ENCODE results near the gene TJAP1. TPM values are rescaled to one million over a fixed set of nuclear protein-coding genes. Genes with fewer than 3 reads are reported as not detected.

Gene TJAP1
- total RNA-seq (2014; rRNA removed; shearing (Covaris generic)): 14.6 and 21.8 TPM in 2 replicates

- DNase-seq (ENCODE audit: low read depth): peak; percentile 92
Measured at GRCh38 chr6:43477235-43478007, at the start of gene TJAP1. TSS of gene TJAP1 (plus strand) at chr6:43477570. CDS start at chr6:43499002, 21,432 bp downstream.

- no peak for DNase-seq (ENCODE audit: low read depth)
Measured at GRCh38 chr6:43428112-43428570, 49.2 kb upstream of the TJAP1 start.

- DNase-seq (ENCODE audit: low read depth): no peak
Measured at GRCh38 chr6:43428874-43429273, 48.5 kb upstream of the TJAP1 start.

- no peak for DNase-seq (ENCODE audit: low read depth)
Measured at GRCh38 chr6:43432009-43432945, 45.1 kb upstream of the TJAP1 start.

GRCh38 chr6:43433148-43433547 lies 44.2 kb upstream of the TJAP1 start:
- DNase-seq (ENCODE audit: low read depth): no peak

- no peak for DNase-seq (ENCODE audit: low read depth)
Measured at GRCh38 chr6:43434001-43434840, 43.1 kb upstream of the TJAP1 start.

GRCh38 chr6:43434943-43435342 lies 42.4 kb upstream of the TJAP1 start:
- DNase-seq (ENCODE audit: low read depth): no peak

- DNase-seq (ENCODE audit: low read depth): no peak
Measured at GRCh38 chr6:43435682-43436437, 41.5 kb upstream of the TJAP1 start.

GRCh38 chr6:43436577-43437282 lies 40.6 kb upstream of the TJAP1 start:
- peak; percentile 91 for DNase-seq (ENCODE audit: low read depth)

- DNase-seq (ENCODE audit: low read depth): no peak
Measured at GRCh38 chr6:43437700-43438099, 39.7 kb upstream of the TJAP1 start.

- no peak for DNase-seq (ENCODE audit: low read depth)
Measured at GRCh38 chr6:43442935-43443334, 34.4 kb upstream of the TJAP1 start.

GRCh38 chr6:43444036-43444435 lies 33.3 kb upstream of the TJAP1 start:
- DNase-seq (ENCODE audit: low read depth): no peak

GRCh38 chr6:43444582-43444981 lies 32.8 kb upstream of the TJAP1 start:
- no peak for DNase-seq (ENCODE audit: low read depth)

GRCh38 chr6:43445576-43445975 lies 31.8 kb upstream of the TJAP1 start:
- DNase-seq (ENCODE audit: low read depth): no peak

- DNase-seq (ENCODE audit: low read depth): no peak
Measured at GRCh38 chr6:43447604-43448003, 29.8 kb upstream of the TJAP1 start.

GRCh38 chr6:43448916-43449315 lies 28.5 kb upstream of the TJAP1 start:
- no peak for DNase-seq (ENCODE audit: low read depth)

- no peak for DNase-seq (ENCODE audit: low read depth)
Measured at GRCh38 chr6:43450699-43451131, 26.7 kb upstream of the TJAP1 start.

- no peak for DNase-seq (ENCODE audit: low read depth)
Measured at GRCh38 chr6:43451348-43451747, 26.0 kb upstream of the TJAP1 start.

GRCh38 chr6:43451939-43452338 lies 25.4 kb upstream of the TJAP1 start:
- no peak for DNase-seq (ENCODE audit: low read depth)

- DNase-seq (ENCODE audit: low read depth): no peak
Measured at GRCh38 chr6:43452896-43453295, 24.5 kb upstream of the TJAP1 start.
